ENCODE data around the gene GRIK1.

The GRIK1 gene

GRCh38 chr21:29821230-29821629 lies 118.6 kb downstream of the GRIK1 start:
- H3K27ac ChIP-seq (ENCODE audit: low read length, poor library complexity, severe bottlenecking) = no peak overlapping the region
- no peak overlapping the region for H2BK12ac ChIP-seq (ENCODE audit: low read length in 2 of 2)
- H2BK5ac ChIP-seq (ENCODE audit: low read depth, low read length, poor library complexity, severe bottlenecking) = no peak overlapping the region
- no peak for DNase-seq
- WGBS = no CpG with 5 or more reads among the region's 1 CpG
- no peaks in the 10 kb centered on the region for H3K36me3 ChIP-seq (ENCODE audit: control insufficient read depth in 1 of 2, insufficient read depth in 2 of 2, low read depth in 1 of 2, low read length in 2 of 2)
- H2BK15ac ChIP-seq (ENCODE audit: low read depth, poor library complexity, severe bottlenecking) = no peak overlapping the region
- H3K4me3 ChIP-seq (ENCODE audit: insufficient read depth in 1 of 2, low read depth in 1 of 2, low read length in 2 of 2) = no peak overlapping the region
- H3K18ac ChIP-seq (ENCODE audit: low read depth in 1 of 2, low read length in 2 of 2) = no peak overlapping the region
- no peak overlapping the region for H3K14ac ChIP-seq (ENCODE audit: low read length in 2 of 2)
- no peaks in the 10 kb centered on the region for H3K27me3 ChIP-seq (ENCODE audit: control insufficient read depth in 1 of 2, insufficient read depth in 1 of 2, low read length in 2 of 2)
- H3K79me1 ChIP-seq (replicated peaks; ENCODE audit: low read length, poor library complexity, severe bottlenecking) = no peaks in the 10 kb centered on the region
- H3K9me3 ChIP-seq (ENCODE audit: control insufficient read depth, low read length) = no peaks in the 10 kb centered on the region
- H3K4ac ChIP-seq (ENCODE audit: low read depth in 1 of 2, low read length in 2 of 2) = no peak overlapping the region
- no peak overlapping the region for H2BK120ac ChIP-seq (ENCODE audit: low read depth, low read length)
- no peak overlapping the region for H2AFZ ChIP-seq (ENCODE audit: low read depth, low read length)
- H3K4me1 ChIP-seq (ENCODE audit: control insufficient read depth, insufficient read depth, low read depth, low read length) = no peaks in the 10 kb centered on the region
- H3K23ac ChIP-seq (ENCODE audit: low read length in 2 of 2) = no peak overlapping the region
- no peak overlapping the region for H3K9ac ChIP-seq (ENCODE audit: low read length)
- no peak overlapping the region for H4K91ac ChIP-seq (ENCODE audit: low read length)
- H3K4me2 ChIP-seq (ENCODE audit: low read length, poor library complexity, severe bottlenecking) = no peak overlapping the region
- no peak overlapping the region for H2AK5ac ChIP-seq (ENCODE audit: low read length, severe bottlenecking)
- no peak overlapping the region for H4K8ac ChIP-seq (ENCODE audit: low read length)

- Histone ChIP-seq H2BK12ac (ENCODE audit: low read length in 2 of 2) (no peak overlapping the region), H3K27ac (ENCODE audit: low read length, poor library complexity, severe bottlenecking) (no peak overlapping the region), H3K27me3 (ENCODE audit: control insufficient read depth in 1 of 2, insufficient read depth in 1 of 2, low read length in 2 of 2) (no peaks in the 10 kb centered on the region), H3K4me2 (ENCODE audit: low read length, poor library complexity, severe bottlenecking) (no peak overlapping the region), H3K18ac (ENCODE audit: low read depth in 1 of 2, low read length in 2 of 2) (no peak overlapping the region), H3K79me1 (replicated peaks; ENCODE audit: low read length, poor library complexity, severe bottlenecking) (no peaks in the 10 kb centered on the region), H2BK15ac (ENCODE audit: low read depth, poor library complexity, severe bottlenecking) (no peak overlapping the region), H4K8ac (ENCODE audit: low read length) (no peak overlapping the region), H3K23ac (ENCODE audit: low read length in 2 of 2) (no peak overlapping the region), H3K4ac (ENCODE audit: low read depth in 1 of 2, low read length in 2 of 2) (no peak overlapping the region), H3K9ac (ENCODE audit: low read length) (no peak overlapping the region), H2AFZ (ENCODE audit: low read depth, low read length) (no peak overlapping the region), H3K4me1 (ENCODE audit: control insufficient read depth, insufficient read depth, low read depth, low read length) (no peaks in the 10 kb centered on the region), H4K91ac (ENCODE audit: low read length) (no peak overlapping the region), H2AK5ac (ENCODE audit: low read length, severe bottlenecking) (no peak overlapping the region), H3K36me3 (ENCODE audit: control insufficient read depth in 1 of 2, insufficient read depth in 2 of 2, low read depth in 1 of 2, low read length in 2 of 2) (no peaks in the 10 kb centered on the region), H2BK5ac (ENCODE audit: low read depth, low read length, poor library complexity, severe bottlenecking) (no peak overlapping the region), H3K9me3 (ENCODE audit: control insufficient read depth, low read length) (no peaks in the 10 kb centered on the region), H3K14ac (ENCODE audit: low read length in 2 of 2) (no peak overlapping the region), H3K4me3 (ENCODE audit: insufficient read depth in 1 of 2, low read depth in 1 of 2, low read length in 2 of 2) (no peak overlapping the region), H2BK120ac (ENCODE audit: low read depth, low read length) (no peak overlapping the region)
- 62% methylated on average over 3 of the region's 5 CpGs for WGBS
- DNase-seq = no peak
These were observed 120.0 kb downstream of the GRIK1 start for GRCh38 chr21:29819675-29820326.

DNA sequence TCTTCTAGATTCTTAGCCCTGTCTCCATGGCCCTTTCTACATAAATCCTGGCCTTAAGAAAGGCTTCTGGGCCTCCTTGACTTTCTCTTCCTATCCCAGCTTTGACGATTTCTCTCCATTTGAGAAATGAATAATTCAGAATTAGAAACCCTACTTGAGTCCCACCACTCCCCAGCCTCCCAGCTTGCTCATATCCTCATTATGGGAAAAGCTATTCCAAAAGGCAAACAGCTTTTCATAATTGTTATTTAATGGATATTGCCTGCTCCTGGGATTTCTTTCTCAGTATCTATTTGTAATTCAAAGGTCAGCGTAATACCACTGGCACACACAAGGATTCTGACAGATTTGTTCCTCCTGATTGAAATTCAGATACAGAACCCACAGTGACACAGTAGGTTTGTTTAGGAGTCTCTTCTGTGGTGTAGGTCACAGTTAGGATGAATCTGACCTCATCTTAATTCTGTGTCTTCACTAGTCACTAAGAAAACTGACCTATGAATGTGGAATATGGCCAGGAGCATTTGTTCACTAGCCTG lies 121.3 kb downstream of the GRIK1 start:
- DNase-seq = no peak

GRCh38 chr21:29817450-29817849 lies 122.3 kb downstream of the GRIK1 start:
- WGBS = 76% methylated on average over 2 of the region's 3 CpGs
- DNase-seq = no peak
- H3K9ac ChIP-seq (ENCODE audit: low read length) = no peak overlapping the region

More for the DNA sequence above, 121.3 kb downstream of the GRIK1 start:
- Histone ChIP-seq H3K4ac (ENCODE audit: low read depth in 1 of 2, low read length in 2 of 2) (no peak overlapping the region), H3K27ac (ENCODE audit: low read length, poor library complexity, severe bottlenecking) (no peak overlapping the region), H3K36me3 (ENCODE audit: control insufficient read depth in 1 of 2, insufficient read depth in 2 of 2, low read depth in 1 of 2, low read length in 2 of 2) (no peaks in the 10 kb centered on the region), H3K18ac (ENCODE audit: low read depth in 1 of 2, low read length in 2 of 2) (no peak overlapping the region), H3K4me1 (ENCODE audit: control insufficient read depth, insufficient read depth, low read depth, low read length) (no peaks in the 10 kb centered on the region), H3K4me3 (ENCODE audit: insufficient read depth in 1 of 2, low read depth in 1 of 2, low read length in 2 of 2) (no peak overlapping the region), H2BK15ac (ENCODE audit: low read depth, poor library complexity, severe bottlenecking) (no peak overlapping the region), H3K4me2 (ENCODE audit: low read length, poor library complexity, severe bottlenecking) (no peak overlapping the region), H3K79me1 (replicated peaks; ENCODE audit: low read length, poor library complexity, severe bottlenecking) (no peaks in the 10 kb centered on the region), H2AFZ (ENCODE audit: low read depth, low read length) (no peak overlapping the region), H2BK12ac (ENCODE audit: low read length in 2 of 2) (no peak overlapping the region), H2BK5ac (ENCODE audit: low read depth, low read length, poor library complexity, severe bottlenecking) (no peak overlapping the region), H3K9ac (ENCODE audit: low read length) (no peak overlapping the region), H3K9me3 (ENCODE audit: control insufficient read depth, low read length) (no peaks in the 10 kb centered on the region), H2AK5ac (ENCODE audit: low read length, severe bottlenecking) (no peak overlapping the region), H3K27me3 (ENCODE audit: control insufficient read depth in 1 of 2, insufficient read depth in 1 of 2, low read length in 2 of 2) (no peaks in the 10 kb centered on the region), H2BK120ac (ENCODE audit: low read depth, low read length) (no peak overlapping the region), H4K8ac (ENCODE audit: low read length) (no peak overlapping the region), H3K23ac (ENCODE audit: low read length in 2 of 2) (no peak overlapping the region), H4K91ac (ENCODE audit: low read length) (no peak overlapping the region), H3K14ac (ENCODE audit: low read length in 2 of 2) (no peak overlapping the region)
- WGBS = 62% methylated on average over 2 of the region's 2 CpGs

More at GRCh38 chr21:29817450-29817849, 122.3 kb downstream of the GRIK1 start:
- no peak overlapping the region for H3K4me2 ChIP-seq (ENCODE audit: low read length, poor library complexity, severe bottlenecking)
- H3K23ac ChIP-seq (ENCODE audit: low read length in 2 of 2) = no peak overlapping the region
- no peak overlapping the region for H4K8ac ChIP-seq (ENCODE audit: low read length)
- no peak overlapping the region for H2BK120ac ChIP-seq (ENCODE audit: low read depth, low read length)
- H2AFZ ChIP-seq (ENCODE audit: low read depth, low read length) = no peak overlapping the region
- H4K91ac ChIP-seq (ENCODE audit: low read length) = no peak overlapping the region
- no peak overlapping the region for H2AK5ac ChIP-seq (ENCODE audit: low read length, severe bottlenecking)
- H3K18ac ChIP-seq (ENCODE audit: low read depth in 1 of 2, low read length in 2 of 2) = no peak overlapping the region
- no peak overlapping the region for H3K14ac ChIP-seq (ENCODE audit: low read length in 2 of 2)
- no peak overlapping the region for H2BK15ac ChIP-seq (ENCODE audit: low read depth, poor library complexity, severe bottlenecking)
- H3K4me1 ChIP-seq (ENCODE audit: control insufficient read depth, insufficient read depth, low read depth, low read length) = no peaks in the 10 kb centered on the region
- H3K4ac ChIP-seq (ENCODE audit: low read depth in 1 of 2, low read length in 2 of 2) = no peak overlapping the region
- no peak overlapping the region for H2BK12ac ChIP-seq (ENCODE audit: low read length in 2 of 2)
- H3K9me3 ChIP-seq (ENCODE audit: control insufficient read depth, low read length) = no peaks in the 10 kb centered on the region
- H3K27me3 ChIP-seq (ENCODE audit: control insufficient read depth in 1 of 2, insufficient read depth in 1 of 2, low read length in 2 of 2) = peaks cover 0 to 7% of the 10 kb centered on the region in 2 experiments
- no peak overlapping the region for H3K4me3 ChIP-seq (ENCODE audit: insufficient read depth in 1 of 2, low read depth in 1 of 2, low read length in 2 of 2)
- no peak overlapping the region for H3K27ac ChIP-seq (ENCODE audit: low read length, poor library complexity, severe bottlenecking)
- no peaks in the 10 kb centered on the region for H3K36me3 ChIP-seq (ENCODE audit: control insufficient read depth in 1 of 2, insufficient read depth in 2 of 2, low read depth in 1 of 2, low read length in 2 of 2)
- no peak overlapping the region for H2BK5ac ChIP-seq (ENCODE audit: low read depth, low read length, poor library complexity, severe bottlenecking)
- H3K79me1 ChIP-seq (replicated peaks; ENCODE audit: low read length, poor library complexity, severe bottlenecking) = no peaks in the 10 kb centered on the region

Measured in mesenchymal stem cell (in vitro differentiated cells and primary cell).